ENCODE measurements around the gene TYMS.

The TYMS gene

DNA sequence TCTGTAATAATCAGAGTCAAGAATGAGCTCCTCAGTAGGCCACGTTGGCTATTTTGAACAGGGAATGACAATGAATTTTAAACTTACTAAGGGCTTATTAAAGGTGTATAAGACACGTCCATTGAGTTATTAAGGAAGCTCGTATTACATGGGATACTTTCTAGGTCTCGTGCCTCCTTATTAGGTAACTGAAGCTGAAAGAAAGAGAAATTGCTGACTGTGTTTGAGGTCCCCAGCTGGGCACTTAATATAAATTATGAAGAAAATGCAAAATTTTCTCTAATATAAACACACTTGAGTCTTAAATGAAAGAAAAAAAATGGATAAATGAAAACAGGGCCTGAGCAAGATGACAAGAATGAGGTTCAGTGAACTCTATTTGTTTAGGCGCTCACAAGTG is 38.8 kb upstream of the TYMS start:
- H3K27me3 ChIP-seq (ENCODE audit: insufficient read depth, poor library complexity, severe bottlenecking) = peaks cover 7% of the 10 kb centered on the region
- TF ChIP-seq SPI1 (IDR thresholded peaks at IDR 0.05; ENCODE audit: borderline replicate concordance, low read depth) = no peak
- TF ChIP-seq GABPA (IDR thresholded peaks at IDR 0.05; ENCODE audit: low read depth) = no peak
- TF ChIP-seq CTCF (IDR thresholded peaks at IDR 0.05; ENCODE audit: insufficient read depth, low read length) = no peak
- TF ChIP-seq POLR2AphosphoS5 (IDR thresholded peaks at IDR 0.05; ENCODE audit: low read depth) = no peak
- TF ChIP-seq, protein P1, sequence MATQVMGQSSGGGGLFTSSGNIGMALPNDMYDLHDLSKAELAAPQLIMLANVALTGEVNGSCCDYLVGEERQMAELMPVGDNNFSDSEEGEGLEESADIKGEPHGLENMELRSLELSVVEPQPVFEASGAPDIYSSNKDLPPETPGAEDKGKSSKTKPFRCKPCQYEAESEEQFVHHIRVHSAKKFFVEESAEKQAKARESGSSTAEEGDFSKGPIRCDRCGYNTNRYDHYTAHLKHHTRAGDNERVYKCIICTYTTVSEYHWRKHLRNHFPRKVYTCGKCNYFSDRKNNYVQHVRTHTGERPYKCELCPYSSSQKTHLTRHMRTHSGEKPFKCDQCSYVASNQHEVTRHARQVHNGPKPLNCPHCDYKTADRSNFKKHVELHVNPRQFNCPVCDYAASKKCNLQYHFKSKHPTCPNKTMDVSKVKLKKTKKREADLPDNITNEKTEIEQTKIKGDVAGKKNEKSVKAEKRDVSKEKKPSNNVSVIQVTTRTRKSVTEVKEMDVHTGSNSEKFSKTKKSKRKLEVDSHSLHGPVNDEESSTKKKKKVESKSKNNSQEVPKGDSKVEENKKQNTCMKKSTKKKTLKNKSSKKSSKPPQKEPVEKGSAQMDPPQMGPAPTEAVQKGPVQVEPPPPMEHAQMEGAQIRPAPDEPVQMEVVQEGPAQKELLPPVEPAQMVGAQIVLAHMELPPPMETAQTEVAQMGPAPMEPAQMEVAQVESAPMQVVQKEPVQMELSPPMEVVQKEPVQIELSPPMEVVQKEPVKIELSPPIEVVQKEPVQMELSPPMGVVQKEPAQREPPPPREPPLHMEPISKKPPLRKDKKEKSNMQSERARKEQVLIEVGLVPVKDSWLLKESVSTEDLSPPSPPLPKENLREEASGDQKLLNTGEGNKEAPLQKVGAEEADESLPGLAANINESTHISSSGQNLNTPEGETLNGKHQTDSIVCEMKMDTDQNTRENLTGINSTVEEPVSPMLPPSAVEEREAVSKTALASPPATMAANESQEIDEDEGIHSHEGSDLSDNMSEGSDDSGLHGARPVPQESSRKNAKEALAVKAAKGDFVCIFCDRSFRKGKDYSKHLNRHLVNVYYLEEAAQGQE (IDR thresholded peaks at IDR 0.05; ENCODE audit: insufficient replicate concordance, low read depth) = no peak
- no peak for DNase-seq (ENCODE audit: low read depth in 1 of 2, low spot score in 1 of 2)
- no peak overlapping the region for H3K4me3 ChIP-seq (replicated peaks; ENCODE audit: insufficient read depth, low read length)
- H3K27ac ChIP-seq (replicated peaks) = no peak overlapping the region

GRCh38 chr18:621291-622043 is 36.0 kb upstream of the TYMS start:
- Histone ChIP-seq H3K27ac (replicated peaks) (no peak overlapping the region), H3K4me3 (replicated peaks; ENCODE audit: insufficient read depth, low read length) (no peak overlapping the region), H3K27me3 (ENCODE audit: insufficient read depth, poor library complexity, severe bottlenecking) (peaks cover 7% of the 10 kb centered on the region)
- DNase-seq (ENCODE audit: low read depth in 1 of 2, low spot score in 1 of 2) = no peak
- TF ChIP-seq GABPA (IDR thresholded peaks at IDR 0.05; ENCODE audit: low read depth) = no peak
- no peak for TF ChIP-seq SPI1 (IDR thresholded peaks at IDR 0.05; ENCODE audit: borderline replicate concordance, low read depth)
- TF ChIP-seq, protein P1 (IDR thresholded peaks at IDR 0.05; ENCODE audit: insufficient replicate concordance, low read depth) = no peak
- no peak for TF ChIP-seq POLR2AphosphoS5 (IDR thresholded peaks at IDR 0.05; ENCODE audit: low read depth)
- TF ChIP-seq CTCF (IDR thresholded peaks at IDR 0.05; ENCODE audit: insufficient read depth, low read length) = no peak

GRCh38 chr18:622289-622688 is 35.2 kb upstream of the TYMS start:
- peaks cover 7% of the 10 kb centered on the region for H3K27me3 ChIP-seq (ENCODE audit: insufficient read depth, poor library complexity, severe bottlenecking)
- DNase-seq (ENCODE audit: low read depth in 1 of 2, low spot score in 1 of 2) = no peak
- H3K4me3 ChIP-seq (replicated peaks; ENCODE audit: insufficient read depth, low read length) = no peak overlapping the region
- TF ChIP-seq SPI1 (IDR thresholded peaks at IDR 0.05; ENCODE audit: borderline replicate concordance, low read depth) = no peak
- H3K27ac ChIP-seq (replicated peaks) = no peak overlapping the region

DNA sequence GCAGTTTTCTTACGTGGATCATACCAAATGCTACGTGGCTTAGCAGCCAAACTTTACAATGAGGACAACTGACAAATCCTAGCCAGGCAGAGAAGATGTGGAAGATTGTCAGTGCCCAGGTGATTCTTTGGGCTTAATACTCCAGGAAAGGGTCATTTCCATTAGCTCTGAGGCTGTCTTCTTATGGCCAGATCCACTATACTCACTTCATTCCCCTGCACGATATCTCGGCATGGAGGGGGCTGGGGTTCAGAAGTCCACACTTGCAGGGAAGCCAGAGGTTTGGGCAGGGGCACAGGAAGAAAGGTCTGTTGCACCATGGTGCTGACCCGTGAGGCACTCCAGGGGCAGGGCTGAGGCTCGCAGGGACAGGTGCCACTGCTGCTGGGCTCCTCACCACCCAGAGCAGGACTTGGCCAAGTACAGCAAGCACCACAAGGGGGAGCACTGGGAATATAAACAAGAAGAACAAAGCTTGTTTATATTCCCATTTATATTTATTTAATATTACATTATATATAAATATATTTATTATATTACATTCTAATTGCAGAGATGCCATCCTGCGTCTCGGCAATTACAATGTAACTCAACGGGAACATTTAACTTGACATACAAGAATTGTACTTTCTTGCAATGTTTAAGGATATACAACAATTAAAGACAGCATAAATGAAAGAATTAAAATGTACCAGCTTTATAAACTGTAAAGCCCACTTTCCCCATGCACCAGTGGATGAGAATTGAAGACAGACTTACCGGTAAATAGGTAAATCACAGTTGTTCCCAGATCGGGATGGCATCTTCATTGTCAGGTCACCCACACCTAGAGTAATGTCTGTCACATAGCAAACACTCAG is 33.5 kb upstream of the TYMS start:
- DNase-seq (ENCODE audit: low read depth in 1 of 2, low spot score in 1 of 2) = peak; percentile 45 to 81
- peak; percentile 72 for TF ChIP-seq CTCF (IDR thresholded peaks at IDR 0.05; ENCODE audit: insufficient read depth, low read length)
- TF ChIP-seq SPI1 (IDR thresholded peaks at IDR 0.05; ENCODE audit: borderline replicate concordance, low read depth) = no peak
- H3K4me3 ChIP-seq (replicated peaks; ENCODE audit: insufficient read depth, low read length) = no peak overlapping the region
- no peak overlapping the region for H3K27ac ChIP-seq (replicated peaks)
- H3K27me3 ChIP-seq (ENCODE audit: insufficient read depth, poor library complexity, severe bottlenecking) = peaks cover 7% of the 10 kb centered on the region
